DOHH2 (cell line): ENCODE measurements around the gene ZSCAN10.

ENCODE experiments used
- H3F3A ChIP-seq: fragments of 200-600 bp; sonication (generic), shearing (Covaris generic); 2 replicates; pipeline ENCODE4 v1.6.0; 2016; ENCODE audit warnings: antibody characterized with exemption, mild to moderate bottlenecking; ENCODE audit not compliant: control insufficient read depth, insufficient read depth
- H3K27ac ChIP-seq: fragments of 200-600 bp; sonication (generic); 2 replicates; pipeline ENCODE4 v1.5.1; 2014; ENCODE audit warnings: low read depth, mild to moderate bottlenecking, low read length, moderate library complexity
- H3K27me3 ChIP-seq: fragments of 200-600 bp; sonication (generic); 2 replicates; pipeline ENCODE4 v1.6.1; 2014; ENCODE audit warnings: mild to moderate bottlenecking, low read length, mixed read lengths; ENCODE audit not compliant: control insufficient read depth
- H3K36me3 ChIP-seq: fragments of 200-600 bp; sonication (generic); 2 replicates; pipeline ENCODE4 v1.6.1; 2014; ENCODE audit warnings: mild to moderate bottlenecking, low read length, moderate library complexity, mixed read lengths; ENCODE audit not compliant: control insufficient read depth
- H3K4me1 ChIP-seq: fragments of 200-600 bp; sonication (generic); 2 replicates; pipeline ENCODE4 v1.6.1; 2014; ENCODE audit warnings: mild to moderate bottlenecking, low read length, mixed read lengths; ENCODE audit not compliant: control insufficient read depth
- H3K4me2 ChIP-seq: fragments of 200-600 bp; sonication (generic); 2 replicates; pipeline ENCODE4 v1.6.0; 2014; ENCODE audit warnings: mild to moderate bottlenecking, low read length, moderate library complexity
- H3K4me3 ChIP-seq: fragments of 200-600 bp; sonication (generic); 2 replicates; pipeline ENCODE4 v1.5.1; 2014; ENCODE audit warnings: mild to moderate bottlenecking, low read length, mixed read lengths
- H3K79me2 ChIP-seq: fragments of 200-600 bp; sonication (generic); 2 replicates; pipeline ENCODE4 v1.6.1; 2014; ENCODE audit warnings: mild to moderate bottlenecking, low read length, mixed read lengths; ENCODE audit not compliant: control insufficient read depth
- H3K9me2 ChIP-seq: fragments of 200-600 bp; sonication (generic); replicated peaks from 2 replicates; pipeline ENCODE4 v1.6.1; 2014; ENCODE audit warnings: mild to moderate bottlenecking, low read length, mixed read lengths; ENCODE audit not compliant: control insufficient read depth
- H3K9me3 ChIP-seq: fragments of 200-600 bp; sonication (generic); 2 replicates; pipeline ENCODE4 v1.6.1; 2014; ENCODE audit warnings: antibody characterized with exemption, low read length, mixed read lengths; ENCODE audit not compliant: control insufficient read depth, insufficient read depth
- H4K20me1 ChIP-seq: fragments of 200-600 bp; sonication (generic); 2 replicates; pipeline ENCODE4 v1.6.0; 2014; ENCODE audit warnings: low read depth, mild to moderate bottlenecking, antibody characterized with exemption, low read length, moderate library complexity; ENCODE audit not compliant: control insufficient read depth, insufficient read depth
- CTCF ChIP-seq: fragments of 200-600 bp; sonication (generic); IDR thresholded peaks from one replicate; pipeline ENCODE4 v1.5.1; 2014; ENCODE audit warnings: antibody characterized with exemption, mild to moderate bottlenecking, low read depth, low read length; ENCODE audit not compliant: poor library complexity, severe bottlenecking
- EZH2phosphoT487 ChIP-seq: fragments of 200-600 bp; sonication (generic); IDR thresholded peaks from 2 replicates; pipeline ENCODE4 v1.6.1; 2017; ENCODE audit warnings: borderline replicate concordance, mild to moderate bottlenecking, antibody characterized with exemption, low read length, moderate library complexity, mixed read lengths

ZSCAN10 gene

DNA sequence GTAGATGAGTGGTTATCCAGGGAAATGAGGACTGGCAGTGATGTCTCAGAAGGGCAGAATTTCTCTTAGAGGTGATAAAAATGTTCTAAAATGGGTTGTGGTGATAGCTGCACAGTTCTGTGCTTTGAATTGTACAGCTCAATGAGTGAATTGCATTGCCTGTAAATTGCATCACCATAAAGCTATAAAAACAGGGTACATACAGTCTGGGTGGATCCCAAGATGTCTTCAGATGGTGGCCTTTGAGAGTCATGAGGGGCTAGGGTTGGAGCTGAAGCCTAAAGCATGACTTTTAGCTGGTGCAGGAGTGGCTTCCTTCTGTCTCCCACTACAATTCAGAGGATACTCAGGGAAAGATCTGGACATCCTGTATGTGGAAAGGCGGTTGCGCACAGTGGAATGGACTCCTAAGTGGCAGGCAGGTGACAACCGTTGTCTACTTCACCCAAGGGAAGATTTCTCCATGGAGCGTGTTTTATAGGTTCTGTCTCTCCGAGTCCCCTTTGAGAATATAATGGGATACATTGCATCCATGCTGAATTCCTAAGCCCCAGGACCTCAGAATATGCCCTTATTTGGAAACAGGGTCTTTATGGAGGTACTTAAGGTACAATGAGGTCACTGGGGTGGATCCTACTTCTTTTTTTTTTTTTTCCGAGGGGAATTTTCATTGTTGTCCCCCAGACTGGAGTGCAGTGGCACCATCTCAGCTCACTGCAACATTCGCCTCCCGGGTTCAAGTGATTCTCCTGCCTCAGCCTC lies 35.3 kb downstream of the ZSCAN10 start:
- peaks cover 5% of the 10 kb centered on the region for H3K4me1 ChIP-seq
- no peaks in the 10 kb centered on the region for H3K9me3 ChIP-seq
- H3K79me2 ChIP-seq, result no peaks in the 10 kb centered on the region
- no peaks in the 10 kb centered on the region for H3K27me3 ChIP-seq
- no peaks in the 10 kb centered on the region for H3F3A ChIP-seq
- no peaks in the 10 kb centered on the region for H3K9me2 ChIP-seq
- H3K36me3 ChIP-seq, result no peaks in the 10 kb centered on the region
- no peak overlapping the region for H3K4me3 ChIP-seq
- no peak overlapping the region for H3K27ac ChIP-seq
- H4K20me1 ChIP-seq, result no peaks in the 10 kb centered on the region
- TF ChIP-seq EZH2phosphoT487, result no peak
- TF ChIP-seq CTCF, result no peak
- H3K4me2 ChIP-seq, result no peak overlapping the region

DNA sequence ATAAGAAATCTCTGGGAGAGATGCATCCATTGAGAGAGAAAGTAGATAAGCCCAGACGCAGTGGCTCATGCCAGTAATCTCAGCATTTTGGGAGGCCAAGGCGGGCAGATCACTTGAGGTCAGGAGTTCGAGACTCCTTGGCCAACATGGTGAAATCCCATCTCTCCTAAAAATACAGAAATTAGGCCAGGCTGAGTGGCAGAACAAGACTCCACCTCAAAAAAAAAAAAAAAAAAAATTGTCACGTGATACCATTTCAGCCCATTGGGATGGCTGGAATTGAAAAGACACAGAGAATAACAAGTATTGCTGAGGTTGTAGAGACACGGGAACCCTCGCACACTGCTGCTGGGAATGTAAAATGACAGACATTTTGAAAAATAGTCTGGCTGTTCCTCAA lies 36.5 kb downstream of the ZSCAN10 start:
- Histone ChIP-seq H3K9me3 (no peaks in the 10 kb centered on the region), H3K27ac (no peak overlapping the region), H3K4me1 (peaks cover 11% of the 10 kb centered on the region), H4K20me1 (no peaks in the 10 kb centered on the region), H3K4me3 (no peak overlapping the region), H3K4me2 (no peak overlapping the region), H3K36me3 (no peaks in the 10 kb centered on the region), H3K27me3 (no peaks in the 10 kb centered on the region), H3F3A (no peaks in the 10 kb centered on the region), H3K9me2 (no peaks in the 10 kb centered on the region), H3K79me2 (no peaks in the 10 kb centered on the region)
- no peak for TF ChIP-seq EZH2phosphoT487
- no peak for TF ChIP-seq CTCF

- Histone ChIP-seq H3F3A (no peaks in the 10 kb centered on the region), H3K4me2 (no peak overlapping the region), H3K4me3 (no peak overlapping the region), H3K27ac (no peak overlapping the region), H3K27me3 (no peaks in the 10 kb centered on the region), H3K4me1 (peaks cover 30% of the 10 kb centered on the region), H4K20me1 (no peaks in the 10 kb centered on the region), H3K9me3 (no peaks in the 10 kb centered on the region), H3K79me2 (no peaks in the 10 kb centered on the region), H3K9me2 (no peaks in the 10 kb centered on the region), H3K36me3 (no peaks in the 10 kb centered on the region)
- no peak for TF ChIP-seq CTCF
- TF ChIP-seq EZH2phosphoT487, result no peak
Observed at GRCh38 chr16:3060339-3061127, 38.6 kb downstream of the ZSCAN10 start.
